Central memory CD8-positive, alpha-beta T cell (primary cell): ENCODE results near the gene CCR5AS.
"Not testable (repeated sequence)": the region's sequence is repeated elsewhere in the genome, so short reads cannot be mapped to it uniquely, and the experiment has no call there.

ENCODE experiments used
- ATAC-seq: fragments of 150-1000 bp; cut with Tn5 transposase; replicated peaks from 2 replicates; pipeline ENCODE4 v1.10.0; 2022; ENCODE audit warnings: mild to moderate bottlenecking, moderate FRiP score, moderate number of reproducible peaks; ENCODE audit not compliant: poor library complexity, severe bottlenecking; ENCODE audit errors: extremely low read depth
- DNase-seq, 2 donors: peaks; one replicate each; pipeline ENCODE4 v3.0.0; 2021; ENCODE audit warnings: low spot score in 2 of 2
- H3K27ac Mint-ChIP-seq: one replicate; pipeline ENCODE4 v1.8.0; 2022; ENCODE audit warnings: low read depth, mild to moderate bottlenecking, moderate library complexity, mixed read lengths
- H3K27me3 Mint-ChIP-seq: one replicate; pipeline ENCODE4 v1.8.0; 2022; ENCODE audit warnings: mixed read lengths
- H3K36me3 Mint-ChIP-seq: one replicate; pipeline ENCODE4 v1.8.0; 2022; ENCODE audit warnings: mild to moderate bottlenecking, moderate library complexity, mixed read lengths; ENCODE audit not compliant: insufficient read depth
- H3K4me1 Mint-ChIP-seq: one replicate; pipeline ENCODE4 v1.8.0; 2022; ENCODE audit warnings: mixed read lengths
- H3K4me3 Mint-ChIP-seq: one replicate; pipeline ENCODE4 v1.8.0; 2022; ENCODE audit warnings: mild to moderate bottlenecking, moderate library complexity, mixed read lengths
- H3K9me3 Mint-ChIP-seq: one replicate; pipeline ENCODE4 v1.8.0; 2022; ENCODE audit warnings: mixed read lengths

Gene CCR5AS

DNA sequence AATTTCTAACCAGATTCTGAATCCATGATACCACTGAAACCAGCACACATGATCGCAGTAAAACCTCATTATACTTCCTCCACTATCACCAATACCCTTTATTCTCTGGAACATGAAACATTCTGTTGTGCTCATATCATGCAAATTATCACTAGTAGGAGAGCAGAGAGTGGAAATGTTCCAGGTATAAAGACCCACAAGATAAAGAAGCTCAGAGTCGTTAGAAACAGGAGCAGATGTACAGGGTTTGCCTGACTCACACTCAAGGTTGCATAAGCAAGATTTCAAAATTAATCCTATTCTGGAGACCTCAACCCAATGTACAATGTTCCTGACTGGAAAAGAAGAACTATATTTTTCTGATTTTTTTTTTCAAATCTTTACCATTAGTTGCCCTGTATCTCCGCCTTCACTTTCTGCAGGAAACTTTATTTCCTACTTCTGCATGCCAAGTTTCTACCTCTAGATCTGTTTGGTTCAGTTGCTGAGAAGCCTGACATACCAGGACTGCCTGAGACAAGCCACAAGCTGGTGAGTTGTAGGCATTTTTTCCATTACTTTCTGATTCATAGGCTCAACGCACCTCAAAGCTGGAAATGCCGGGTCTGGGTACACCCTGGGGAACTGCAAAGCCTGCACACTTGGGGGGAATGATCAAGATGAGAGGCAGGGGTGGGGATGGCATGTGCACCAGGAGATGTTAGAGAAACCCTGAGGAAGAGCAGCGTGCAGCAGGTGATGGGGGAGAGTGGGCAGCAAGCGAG, 53.0 kb downstream of the CCR5AS start, which contains the start of gene CCR2:
Gene CCR2, plus strand, starts transcription at position 465 of the 764 bp plus-strand sequence. CDS start 3,417 bp downstream, outside the sequence.
- Mint-ChIP-seq H3K4me1 (peaks cover 77% of the 10 kb centered on the region), H3K27ac (peak within 1 kb of the TSS; percentile 61), H3K4me3 (peak within 1 kb of the TSS; percentile 58), H3K9me3 (peaks cover 2% of the 10 kb centered on the region), H3K36me3 (peaks cover 3% of the 10 kb centered on the region), H3K27me3 (no peaks in the 10 kb centered on the region)
- ATAC-seq, result peak; percentile 14
- DNase-seq, result no peak

GRCh38 chr3:46353090-46353489, 53.8 kb downstream of the CCR5AS start:
- no peak for ATAC-seq

GRCh38 chr3:46351646-46352045, 55.2 kb downstream of the CCR5AS start:
- Mint-ChIP-seq H3K36me3 (peaks cover 3% of the 10 kb centered on the region), H3K27ac (no peak overlapping the region), H3K9me3 (peaks cover 6% of the 10 kb centered on the region), H3K4me3 (no peak overlapping the region), H3K27me3 (no peaks in the 10 kb centered on the region), H3K4me1 (peaks cover 81% of the 10 kb centered on the region)
- DNase-seq (no peak), ATAC-seq (no peak)

More at GRCh38 chr3:46353090-46353489, 53.8 kb downstream of the CCR5AS start:
- Mint-ChIP-seq H3K4me1 (peaks cover 81% of the 10 kb centered on the region), H3K27me3 (no peaks in the 10 kb centered on the region), H3K36me3 (peaks cover 3% of the 10 kb centered on the region), H3K9me3 (peaks cover 6% of the 10 kb centered on the region), H3K4me3 (peak overlapping the region; percentile 58), H3K27ac (peak overlapping the region; percentile 61)
- no peak for DNase-seq

DNA sequence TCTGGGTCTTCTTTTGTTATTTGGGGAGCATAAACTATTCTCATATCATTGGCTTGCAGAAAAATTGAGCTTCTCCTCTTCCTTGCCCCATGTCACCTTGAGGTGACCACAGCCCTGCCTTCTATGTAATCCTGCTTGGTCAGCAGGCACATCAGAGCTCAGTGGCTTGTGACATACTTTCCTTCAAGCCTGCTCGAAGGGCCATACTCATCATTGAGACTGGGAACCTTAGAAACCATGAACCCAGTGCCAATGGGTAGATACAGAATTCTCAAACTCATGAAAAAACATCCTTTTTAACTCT, 56.7 kb downstream of the CCR5AS start:
- peaks cover 6% of the 10 kb centered on the region for H3K9me3 Mint-ChIP-seq
- peak overlapping the region; percentile 64 for H3K4me3 Mint-ChIP-seq

GRCh38 chr3:46349484-46350261, 57.2 kb downstream of the CCR5AS start:
- ATAC-seq, result peak; percentile 59
- Mint-ChIP-seq H3K9me3 (peaks cover 6% of the 10 kb centered on the region), H3K27ac (peak overlapping the region; percentile 66), H3K27me3 (no peaks in the 10 kb centered on the region), H3K4me1 (peaks cover 68% of the 10 kb centered on the region), H3K36me3 (peaks cover 3% of the 10 kb centered on the region), H3K4me3 (peak overlapping the region; percentile 64)
- DNase-seq, result no peak

More for the DNA sequence above, 56.7 kb downstream of the CCR5AS start:
- Mint-ChIP-seq H3K36me3 (peaks cover 3% of the 10 kb centered on the region), H3K27ac (peak overlapping the region; percentile 66), H3K27me3 (no peaks in the 10 kb centered on the region), H3K4me1 (peaks cover 72% of the 10 kb centered on the region)
- no peak for ATAC-seq
- DNase-seq, result no peak

- Mint-ChIP-seq H3K9me3 (peaks cover 6% of the 10 kb centered on the region), H3K27me3 (no peaks in the 10 kb centered on the region), H3K4me1 (peaks cover 61% of the 10 kb centered on the region), H3K36me3 (peaks cover 3% of the 10 kb centered on the region), H3K4me3 (peak overlapping the region; percentile 64), H3K27ac (peak overlapping the region; percentile 66)
- ATAC-seq (no peak), DNase-seq (no peak)
Observed at GRCh38 chr3:46348823-46349482, 57.9 kb downstream of the CCR5AS start.

DNA sequence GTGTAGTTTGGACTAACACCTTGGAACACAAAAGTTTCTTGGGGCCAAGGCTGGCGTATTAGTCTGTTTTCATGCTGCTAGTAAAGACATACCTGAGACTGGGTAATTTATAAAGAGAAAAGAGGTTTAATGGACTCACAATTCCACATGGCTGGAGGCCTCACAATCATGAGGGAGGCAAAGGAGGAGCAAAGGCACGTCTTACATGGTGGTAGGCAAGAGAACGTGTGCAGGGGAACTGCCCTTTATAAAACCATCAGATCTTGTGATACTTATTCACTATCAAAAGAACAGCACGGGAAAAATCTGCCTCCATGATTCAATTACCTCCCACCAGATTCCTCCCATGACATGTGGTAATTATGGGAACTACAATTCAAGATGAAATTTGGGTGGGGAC, 62.4 kb downstream of the CCR5AS start:
- ATAC-seq, result no peak
- Mint-ChIP-seq H3K36me3 (peaks cover 5% of the 10 kb centered on the region), H3K4me3 (no peak overlapping the region), H3K27me3 (no peaks in the 10 kb centered on the region), H3K9me3 (peaks cover 14% of the 10 kb centered on the region), H3K4me1 (peaks cover 19% of the 10 kb centered on the region), H3K27ac (no peak overlapping the region)
- no peak for DNase-seq

DNA sequence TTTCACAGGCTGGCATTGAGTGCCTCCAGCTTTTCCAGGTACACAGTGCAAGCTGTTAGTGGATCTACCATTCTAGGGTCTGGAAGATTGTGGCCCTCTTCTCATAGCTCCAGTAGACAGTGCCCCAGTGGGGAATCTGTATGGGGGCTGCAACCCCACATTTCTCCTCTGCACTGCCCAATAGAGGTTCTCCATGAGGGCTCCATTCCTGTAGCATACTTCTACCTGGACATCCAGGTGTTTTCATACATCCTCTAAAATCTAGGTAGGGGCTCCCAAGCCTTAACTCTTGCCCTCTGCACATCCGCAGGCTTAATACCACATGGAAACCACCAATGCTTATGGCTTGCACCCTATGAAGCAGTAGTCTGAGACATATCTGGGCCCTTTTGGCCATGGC, 68.0 kb downstream of the CCR5AS start:
- ATAC-seq, result no peak
- H3K36me3 Mint-ChIP-seq, result peaks cover 2% of the 10 kb centered on the region

GRCh38 chr3:46337911-46338310, 69.0 kb downstream of the CCR5AS start:
- ATAC-seq, result no peak
- no peak overlapping the region for H3K27ac Mint-ChIP-seq
- H3K36me3 Mint-ChIP-seq, result peaks cover 2% of the 10 kb centered on the region
- DNase-seq, result no peak
- no peak overlapping the region for H3K4me3 Mint-ChIP-seq
- peaks cover 8% of the 10 kb centered on the region for H3K9me3 Mint-ChIP-seq
- peaks cover 10% of the 10 kb centered on the region for H3K4me1 Mint-ChIP-seq
- no peaks in the 10 kb centered on the region for H3K27me3 Mint-ChIP-seq

More for the DNA sequence above, 68.0 kb downstream of the CCR5AS start:
- Mint-ChIP-seq H3K4me3 (no peak overlapping the region), H3K27me3 (no peaks in the 10 kb centered on the region), H3K4me1 (peaks cover 6% of the 10 kb centered on the region), H3K27ac (no peak overlapping the region), H3K9me3 (peaks cover 8% of the 10 kb centered on the region)
- DNase-seq, result no peak

DNA sequence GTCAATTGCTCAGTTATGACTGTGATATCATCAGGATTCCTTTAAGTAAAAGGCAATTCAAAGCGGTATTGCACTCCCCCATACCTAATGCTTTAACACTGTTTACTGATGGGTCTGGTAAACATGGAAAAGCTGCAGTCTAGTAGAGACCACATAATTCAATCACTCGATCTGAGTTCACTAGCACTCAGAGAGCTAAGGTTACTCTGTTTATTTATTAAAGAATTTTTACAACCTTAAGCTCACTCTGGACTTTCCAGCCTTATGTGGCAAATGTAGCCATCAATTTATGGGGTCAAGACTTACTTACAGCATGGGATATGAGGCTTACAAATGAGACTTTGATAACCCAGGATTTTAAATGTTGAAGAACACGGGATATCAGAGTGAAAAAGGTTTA, 71.3 kb downstream of the CCR5AS start:
- ATAC-seq (no peak), DNase-seq (no peak)
- peaks cover 27% of the 10 kb centered on the region for H3K4me1 Mint-ChIP-seq
- no peaks in the 10 kb centered on the region for H3K27me3 Mint-ChIP-seq
- peaks cover 2% of the 10 kb centered on the region for H3K36me3 Mint-ChIP-seq
- no peak overlapping the region for H3K27ac Mint-ChIP-seq
- H3K9me3 Mint-ChIP-seq, result peaks cover 8% of the 10 kb centered on the region
- no peak overlapping the region for H3K4me3 Mint-ChIP-seq

DNA sequence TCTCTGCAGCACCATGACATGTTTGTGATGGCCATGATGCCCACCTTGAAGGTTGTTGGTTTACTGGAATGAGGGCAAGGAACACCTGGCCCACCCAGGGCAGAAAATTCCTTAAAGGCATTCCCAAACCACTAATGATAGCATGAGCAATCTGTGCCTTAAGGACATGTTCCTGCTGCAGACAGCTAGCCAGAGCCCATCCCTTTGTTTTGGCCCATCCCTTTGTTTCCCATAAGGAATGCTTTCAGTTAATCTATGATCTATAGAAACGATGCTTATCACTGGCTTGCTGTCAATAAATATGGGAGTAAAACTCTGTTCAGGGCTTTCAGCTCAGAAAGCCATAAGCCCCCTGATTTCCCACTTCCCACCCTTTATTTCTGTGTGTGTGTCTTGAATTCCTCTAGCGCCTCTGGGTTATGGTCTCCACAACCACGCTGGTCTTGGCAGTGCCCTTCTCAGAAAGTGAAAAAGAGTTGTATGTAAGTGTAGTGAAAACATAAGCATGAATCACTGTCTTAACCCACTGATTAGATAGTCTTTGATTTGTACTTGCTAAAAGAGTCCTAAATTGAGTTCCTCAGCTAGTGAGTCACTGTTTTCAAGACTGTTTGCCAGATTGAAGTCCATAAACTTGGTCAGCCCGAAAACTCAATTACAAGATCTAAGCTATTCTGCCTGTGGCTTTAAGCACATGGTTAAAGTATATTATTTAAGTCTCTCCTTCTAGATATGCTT, 72.0 kb downstream of the CCR5AS start:
- no peak overlapping the region for H3K27ac Mint-ChIP-seq
- H3K4me3 Mint-ChIP-seq, result no peak overlapping the region
- peaks cover 27% of the 10 kb centered on the region for H3K4me1 Mint-ChIP-seq
- peaks cover 5% of the 10 kb centered on the region for H3K9me3 Mint-ChIP-seq
- H3K36me3 Mint-ChIP-seq, result peaks cover 2% of the 10 kb centered on the region
- no peak for ATAC-seq
- no peak for DNase-seq
- H3K27me3 Mint-ChIP-seq, result no peaks in the 10 kb centered on the region

DNA sequence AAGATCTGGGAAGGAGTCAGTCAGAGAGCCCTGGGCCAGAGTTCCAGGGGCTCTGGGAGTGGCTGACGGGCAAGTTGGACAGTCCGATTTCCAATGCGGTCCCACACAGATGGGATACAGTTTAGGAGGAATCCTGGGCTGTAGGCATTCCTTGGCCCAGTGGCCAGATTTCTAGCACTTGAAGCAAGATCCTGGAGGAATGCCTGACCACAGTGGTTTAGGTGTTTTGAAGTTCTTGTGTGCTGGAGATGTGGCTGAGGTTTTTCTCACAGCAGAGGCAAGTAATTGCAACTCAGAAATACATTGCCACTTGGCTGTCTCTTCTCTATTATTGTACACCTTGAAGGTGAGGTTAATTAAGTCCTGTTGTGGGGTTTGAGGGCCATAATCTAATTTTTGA, 76.2 kb downstream of the CCR5AS start:
- not testable (repeated sequence) for H3K27ac Mint-ChIP-seq, H3K4me3 Mint-ChIP-seq, H3K27me3 Mint-ChIP-seq, H3K9me3 Mint-ChIP-seq, H3K36me3 Mint-ChIP-seq, DNase-seq, ATAC-seq
- H3K4me1 Mint-ChIP-seq, result peaks cover 27% of the 10 kb centered on the region
